Renal pelvis (tissue), 3 donors: Measurements from ENCODE around the gene DEFB110. TPM values are rescaled to one million over a fixed set of nuclear protein-coding genes. Genes with fewer than 3 reads are reported as not detected.

Source experiments
- polyA plus RNA-seq, 3 donors: library from polyadenylated mRNA; unstranded; fragments of 120-200 nt; gene quantifications; one replicate each; pipeline ENCODE4 v1.2.1, GENCODE V29; 2013; ENCODE audit not compliant: insufficient read length in 3 of 3

Gene DEFB110
- polyA plus RNA-seq, 3 donors: not detected

Other genes starting within 250 kb of the DEFB110 start
- under 1 TPM in 1 of 3 donors, not detected in 2; 0.07 TPM for gene PGK2, start 234.7 kb downstream of the DEFB110 start, polyA plus RNA-seq
- gene CRISP1, start 155.5 kb downstream of the DEFB110 start, polyA plus RNA-seq: under 1 TPM in 2 of 3 donors, not detected in 1; 0.06 to 0.13 TPM
- not detected for gene DEFB114, start 57.8 kb downstream of the DEFB110 start, polyA plus RNA-seq
- gene DEFB113, start 52.4 kb downstream of the DEFB110 start, polyA plus RNA-seq: not detected
- not detected for gene DEFB112, start 27.9 kb upstream of the DEFB110 start, polyA plus RNA-seq